Activated naive CD8-positive, alpha-beta T cell treated with anti-CD3 and anti-CD28 coated beads, Interleukin-2, amount 50 U/mL, for 16 hours (primary cell): ENCODE data around the gene IGFL3.
"Not testable (repeated sequence)": the region's sequence is repeated elsewhere in the genome, so short reads cannot be mapped to it uniquely, and the experiment has no call there.

Source experiments
- DNase-seq: peaks from one replicate; pipeline ENCODE4 v3.0.0-alpha.2; 2020; ENCODE audit warnings: low read depth, low spot score

The IGFL3 gene

GRCh38 chr19:46124638-46125115 is at the start of gene IGFL3:
Gene IGFL3 (minus strand): TSS chr19:46124688. CDS start chr19:46124649, 39 bp downstream.
- no peak for DNase-seq

- no peak for DNase-seq
These were observed 49.5 kb upstream of the IGFL3 start for GRCh38 chr19:46173886-46174480.

- no peak for DNase-seq
These were observed 38.2 kb upstream of the IGFL3 start for GRCh38 chr19:46162731-46163130.

- DNase-seq, result not testable (repeated sequence)
These were observed 37.3 kb upstream of the IGFL3 start for GRCh38 chr19:46161642-46162257.

- DNase-seq, result no peak
These were observed 35.8 kb upstream of the IGFL3 start for GRCh38 chr19:46160233-46160775.

- DNase-seq, result no peak
These were observed 35.1 kb upstream of the IGFL3 start for GRCh38 chr19:46159418-46160232.

GRCh38 chr19:46155237-46155636 is 30.7 kb upstream of the IGFL3 start:
- DNase-seq, result no peak

- DNase-seq, result no peak
These were observed 26.1 kb upstream of the IGFL3 start for GRCh38 chr19:46150606-46151005.

- no peak for DNase-seq
These were observed 23.4 kb upstream of the IGFL3 start, which contains the start of gene IGFL2 for GRCh38 chr19:46147791-46148288. Gene IGFL2 (plus strand): TSS chr19:46148238. CDS start chr19:46148279, 41 bp downstream.

- DNase-seq, result no peak
These were observed 22.8 kb upstream of the IGFL3 start for GRCh38 chr19:46147166-46147740.

GRCh38 chr19:46144756-46145155 is 20.3 kb upstream of the IGFL3 start:
- no peak for DNase-seq

GRCh38 chr19:46142294-46142693 is 17.8 kb upstream of the IGFL3 start:
- DNase-seq, result no peak

- DNase-seq, result no peak
These were observed 16.9 kb upstream of the IGFL3 start for GRCh38 chr19:46141421-46141820.

GRCh38 chr19:46137915-46138473 is 13.5 kb upstream of the IGFL3 start:
- no peak for DNase-seq

GRCh38 chr19:46134527-46134926 is 10.0 kb upstream of the IGFL3 start:
- no peak for DNase-seq

GRCh38 chr19:46133777-46134241 is 9.3 kb upstream of the IGFL3 start:
- no peak for DNase-seq

- no peak for DNase-seq
These were observed 8.7 kb upstream of the IGFL3 start for GRCh38 chr19:46133101-46133627.

GRCh38 chr19:46132508-46133100 is 8.1 kb upstream of the IGFL3 start:
- no peak for DNase-seq

- no peak for DNase-seq
These were observed 7.1 kb upstream of the IGFL3 start for GRCh38 chr19:46131485-46132143.

GRCh38 chr19:46126086-46126580 is 1.6 kb upstream of the IGFL3 start:
- DNase-seq, result no peak
